ENCODE measurements around the gene KDM5A.

DNA sequence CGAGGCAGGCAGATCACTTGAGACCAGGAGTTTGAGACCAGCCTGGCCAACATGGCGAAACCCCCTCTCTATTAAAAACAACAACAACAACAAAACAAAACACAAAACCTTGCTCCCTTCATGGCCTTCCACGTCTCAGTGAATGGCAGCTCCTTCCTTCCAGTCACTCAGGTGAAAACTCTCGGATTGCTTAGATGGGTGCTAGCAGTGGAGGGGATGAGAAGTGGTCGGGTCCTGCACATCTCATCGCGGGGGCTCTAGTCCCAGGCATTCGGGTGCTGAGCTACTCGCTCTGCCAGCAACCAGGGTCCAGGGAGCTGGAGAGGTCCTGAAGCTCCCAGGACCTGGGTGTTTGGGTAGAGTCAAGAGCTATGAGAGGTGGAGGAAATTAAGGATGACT is 134.2 kb downstream of the KDM5A start:
- TF ChIP-seq, protein P1, sequence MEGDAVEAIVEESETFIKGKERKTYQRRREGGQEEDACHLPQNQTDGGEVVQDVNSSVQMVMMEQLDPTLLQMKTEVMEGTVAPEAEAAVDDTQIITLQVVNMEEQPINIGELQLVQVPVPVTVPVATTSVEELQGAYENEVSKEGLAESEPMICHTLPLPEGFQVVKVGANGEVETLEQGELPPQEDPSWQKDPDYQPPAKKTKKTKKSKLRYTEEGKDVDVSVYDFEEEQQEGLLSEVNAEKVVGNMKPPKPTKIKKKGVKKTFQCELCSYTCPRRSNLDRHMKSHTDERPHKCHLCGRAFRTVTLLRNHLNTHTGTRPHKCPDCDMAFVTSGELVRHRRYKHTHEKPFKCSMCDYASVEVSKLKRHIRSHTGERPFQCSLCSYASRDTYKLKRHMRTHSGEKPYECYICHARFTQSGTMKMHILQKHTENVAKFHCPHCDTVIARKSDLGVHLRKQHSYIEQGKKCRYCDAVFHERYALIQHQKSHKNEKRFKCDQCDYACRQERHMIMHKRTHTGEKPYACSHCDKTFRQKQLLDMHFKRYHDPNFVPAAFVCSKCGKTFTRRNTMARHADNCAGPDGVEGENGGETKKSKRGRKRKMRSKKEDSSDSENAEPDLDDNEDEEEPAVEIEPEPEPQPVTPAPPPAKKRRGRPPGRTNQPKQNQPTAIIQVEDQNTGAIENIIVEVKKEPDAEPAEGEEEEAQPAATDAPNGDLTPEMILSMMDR (IDR thresholded peaks at IDR 0.05) = no peak
- no peak for TF ChIP-seq POLR2A (IDR thresholded peaks at IDR 0.05)

Measured in esophagus squamous epithelium (tissue), 4 donors.